ENCODE results near the gene GNB1L.

The GNB1L gene

DNA sequence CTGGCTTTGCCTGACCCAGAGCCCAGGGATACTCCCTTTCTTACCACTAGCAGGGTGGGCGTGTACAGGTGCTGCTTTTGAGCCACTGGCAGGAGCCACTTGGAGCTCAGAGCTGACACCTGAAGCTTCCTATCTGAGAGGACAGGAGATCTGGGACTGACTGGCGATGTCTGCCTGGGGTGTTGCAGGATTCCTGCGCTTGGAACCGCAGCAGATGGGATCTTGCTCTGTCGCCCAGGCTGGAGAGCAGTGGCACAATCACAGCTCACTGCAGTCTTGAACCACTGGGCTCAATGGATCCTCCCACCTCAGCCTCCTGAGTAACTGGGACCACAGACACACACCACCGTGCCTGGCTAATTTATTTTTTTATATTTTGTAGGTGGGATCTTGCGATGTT lies 113.6 kb downstream of the GNB1L start:
- Mint-ChIP-seq H3K27me3 (no peaks in the 10 kb centered on the region), H3K4me3 (no peak overlapping the region), H3K36me3 (ENCODE audit: insufficient read depth) (no peaks in the 10 kb centered on the region), H3K27ac (ENCODE audit: low read depth) (no peak overlapping the region), H3K9me3 (no peaks in the 10 kb centered on the region), H3K4me1 (no peaks in the 10 kb centered on the region)
- ATAC-seq (replicated peaks; ENCODE audit: extremely low read depth, poor library complexity, severe bottlenecking) (no peak), DNase-seq (ENCODE audit: low spot score in 2 of 2) (no peak)

DNA sequence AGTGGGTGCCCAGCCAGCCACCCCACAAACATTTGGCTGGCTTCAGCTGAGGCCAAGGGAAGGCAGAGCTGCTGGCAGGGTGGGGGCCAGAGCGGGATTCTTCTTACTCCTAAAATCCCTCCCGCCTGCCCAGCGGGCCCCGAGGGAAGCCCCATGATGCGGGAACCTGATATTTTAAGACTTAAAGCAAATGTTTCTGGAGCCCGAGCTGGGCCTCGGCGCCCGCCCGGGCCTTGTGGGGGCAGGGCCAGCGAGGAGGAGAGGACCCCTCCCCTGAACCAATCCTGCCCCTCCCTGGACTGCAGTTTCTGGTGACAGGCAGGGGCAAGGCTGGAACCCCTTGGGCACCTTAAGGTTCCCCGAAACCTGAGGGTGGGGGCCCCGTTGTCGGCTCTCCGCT lies 114.1 kb downstream of the GNB1L start:
- H3K27ac Mint-ChIP-seq (ENCODE audit: low read depth): no peak overlapping the region
- no peak for DNase-seq (ENCODE audit: low spot score in 2 of 2)

GRCh38 chr22:19739911-19740449 lies 114.7 kb downstream of the GNB1L start:
- Mint-ChIP-seq H3K27me3 (no peaks in the 10 kb centered on the region), H3K4me3 (no peak overlapping the region), H3K36me3 (ENCODE audit: insufficient read depth) (no peaks in the 10 kb centered on the region), H3K27ac (ENCODE audit: low read depth) (no peak overlapping the region), H3K9me3 (no peaks in the 10 kb centered on the region), H3K4me1 (no peaks in the 10 kb centered on the region)
- no peak for ATAC-seq (replicated peaks; ENCODE audit: extremely low read depth, poor library complexity, severe bottlenecking)
- DNase-seq (ENCODE audit: low spot score in 2 of 2): no peak

More for the DNA sequence above, 114.1 kb downstream of the GNB1L start:
- H3K4me3 Mint-ChIP-seq: no peak overlapping the region
- no peak for ATAC-seq (replicated peaks; ENCODE audit: extremely low read depth, poor library complexity, severe bottlenecking)
- no peaks in the 10 kb centered on the region for H3K27me3 Mint-ChIP-seq
- no peaks in the 10 kb centered on the region for H3K9me3 Mint-ChIP-seq
- no peaks in the 10 kb centered on the region for H3K4me1 Mint-ChIP-seq
- no peaks in the 10 kb centered on the region for H3K36me3 Mint-ChIP-seq (ENCODE audit: insufficient read depth)

GRCh38 chr22:19739448-19739895 lies 115.2 kb downstream of the GNB1L start:
- Mint-ChIP-seq H3K4me1 (no peaks in the 10 kb centered on the region), H3K4me3 (no peak overlapping the region), H3K36me3 (ENCODE audit: insufficient read depth) (no peaks in the 10 kb centered on the region), H3K9me3 (no peaks in the 10 kb centered on the region), H3K27ac (ENCODE audit: low read depth) (no peak overlapping the region), H3K27me3 (no peaks in the 10 kb centered on the region)
- DNase-seq (ENCODE audit: low spot score in 2 of 2): no peak
- no peak for ATAC-seq (replicated peaks; ENCODE audit: extremely low read depth, poor library complexity, severe bottlenecking)

DNA sequence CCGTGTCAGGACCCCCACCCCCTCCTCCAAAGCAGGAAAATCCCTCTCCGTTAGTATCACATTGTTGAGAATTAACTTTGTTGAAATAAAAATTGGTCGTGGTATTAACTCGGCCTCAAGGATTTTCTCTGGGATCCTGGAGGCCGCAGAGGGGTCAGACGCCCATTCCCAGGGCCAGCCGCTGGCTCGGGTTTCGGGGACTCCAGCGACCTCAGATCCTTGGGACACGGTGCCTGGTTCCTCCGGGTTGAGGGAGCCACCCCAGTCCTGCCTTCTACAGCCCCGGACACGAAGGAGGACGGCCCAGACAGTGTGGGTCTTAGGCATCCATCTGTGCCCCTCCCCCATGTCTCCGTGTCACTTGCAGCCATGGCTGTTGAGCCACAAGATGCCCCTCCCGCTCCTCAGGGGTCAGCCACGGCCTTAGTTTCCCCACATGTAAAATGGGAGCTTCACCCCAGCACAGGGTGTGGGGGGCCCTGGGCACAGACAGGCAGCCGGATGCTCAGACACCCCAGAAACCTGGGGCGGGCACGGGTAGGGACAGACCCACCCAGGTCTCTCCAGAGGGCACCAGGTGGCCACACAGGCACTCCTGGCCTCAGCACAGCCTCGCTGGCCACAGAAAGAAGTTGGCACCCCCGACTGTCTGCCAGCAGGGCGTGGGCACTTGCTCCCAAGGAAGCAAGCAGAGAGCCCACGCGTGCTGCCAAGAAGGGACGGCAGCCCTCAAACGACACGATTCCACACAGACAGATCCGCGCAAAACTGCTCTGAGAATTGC lies 115.8 kb downstream of the GNB1L start:
- Mint-ChIP-seq H3K36me3 (ENCODE audit: insufficient read depth) (peaks cover 1% of the 10 kb centered on the region), H3K27me3 (no peaks in the 10 kb centered on the region), H3K27ac (ENCODE audit: low read depth) (no peak overlapping the region), H3K9me3 (no peaks in the 10 kb centered on the region), H3K4me3 (no peak overlapping the region), H3K4me1 (no peaks in the 10 kb centered on the region)
- ATAC-seq (replicated peaks; ENCODE audit: extremely low read depth, poor library complexity, severe bottlenecking): no peak
- DNase-seq (ENCODE audit: low spot score in 2 of 2): no peak

GRCh38 chr22:19737846-19738663 lies 116.6 kb downstream of the GNB1L start:
- Mint-ChIP-seq H3K4me3 (no peak overlapping the region), H3K36me3 (ENCODE audit: insufficient read depth) (peaks cover 3% of the 10 kb centered on the region), H3K9me3 (no peaks in the 10 kb centered on the region), H3K27me3 (no peaks in the 10 kb centered on the region), H3K4me1 (no peaks in the 10 kb centered on the region), H3K27ac (ENCODE audit: low read depth) (no peak overlapping the region)
- ATAC-seq (replicated peaks; ENCODE audit: extremely low read depth, poor library complexity, severe bottlenecking): no peak
- DNase-seq (ENCODE audit: low spot score in 2 of 2): no peak

DNA sequence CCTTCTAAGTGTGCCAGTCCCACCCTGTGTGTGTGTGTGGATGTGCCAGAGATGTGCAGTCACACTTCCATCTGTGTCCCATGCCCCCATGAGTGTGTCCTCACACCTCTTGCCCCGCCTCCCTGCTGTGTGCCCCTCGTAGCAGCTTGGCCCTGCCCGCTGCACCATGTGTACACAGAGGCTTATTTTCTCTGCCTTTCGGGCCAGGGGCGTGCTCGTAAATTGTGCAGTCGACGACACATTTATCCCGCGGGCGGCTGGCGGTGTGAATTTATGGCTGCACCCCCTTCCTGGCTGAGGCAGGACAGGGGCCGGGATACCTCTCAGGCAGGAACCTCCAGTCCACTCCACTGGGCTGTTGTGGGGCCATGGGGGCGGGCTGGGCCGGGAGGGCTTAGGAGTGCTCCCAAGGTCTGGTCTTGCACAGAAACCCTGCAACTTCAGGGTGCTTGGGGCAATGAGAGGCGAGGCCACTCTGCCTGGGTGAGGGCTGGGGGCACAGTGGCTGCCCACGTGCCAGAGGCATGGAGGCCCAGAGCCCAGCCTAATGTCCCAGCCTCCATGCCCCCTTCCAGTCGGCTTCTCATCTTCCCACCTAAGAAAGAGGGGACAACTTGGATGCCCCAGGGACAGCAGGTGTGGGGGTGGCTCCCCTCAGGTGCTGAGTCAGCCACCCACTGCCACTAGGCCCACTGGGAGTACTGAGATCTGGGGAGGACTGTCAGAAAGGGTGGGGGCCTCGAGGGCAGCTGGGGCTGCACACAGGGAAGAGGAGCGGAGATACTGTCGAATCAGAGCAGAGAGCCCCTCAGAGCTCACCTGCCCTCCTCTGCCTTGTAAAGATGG lies 118.8 kb downstream of the GNB1L start:
- Mint-ChIP-seq H3K36me3 (ENCODE audit: insufficient read depth) (peaks cover 5% of the 10 kb centered on the region), H3K9me3 (no peaks in the 10 kb centered on the region), H3K27ac (ENCODE audit: low read depth) (no peak overlapping the region)

DNA sequence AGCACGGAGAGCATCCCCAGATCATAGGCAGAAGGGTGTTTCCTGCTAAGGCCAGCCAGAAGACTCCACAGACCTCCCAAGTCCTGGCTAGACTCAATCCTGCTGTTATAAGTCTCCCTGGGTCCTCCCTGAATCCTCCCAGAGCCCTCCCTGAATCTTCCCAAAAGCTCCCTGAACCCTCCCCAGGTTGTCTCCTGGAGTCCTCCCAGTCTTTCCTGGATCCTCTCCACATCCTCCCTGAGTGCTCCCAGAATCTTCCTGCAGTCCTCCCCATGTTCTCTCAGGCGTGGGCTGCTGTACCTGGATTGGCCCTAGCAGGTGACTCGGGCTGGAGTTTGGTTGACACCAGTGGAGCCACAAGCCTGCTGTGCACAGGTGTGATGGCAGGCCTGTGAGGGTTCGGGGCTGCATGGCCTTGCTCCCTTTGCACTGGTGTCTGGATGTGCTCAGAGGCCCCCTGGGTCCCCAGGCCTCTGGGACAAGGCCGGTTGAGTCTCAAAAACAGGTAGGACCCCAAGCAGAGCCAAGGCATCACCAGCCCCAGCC lies 119.8 kb downstream of the GNB1L start:
- no peaks in the 10 kb centered on the region for H3K27me3 Mint-ChIP-seq
- no peak for ATAC-seq (replicated peaks; ENCODE audit: extremely low read depth, poor library complexity, severe bottlenecking)
- H3K4me3 Mint-ChIP-seq: no peak overlapping the region
- no peak for DNase-seq (ENCODE audit: low spot score in 2 of 2)
- no peaks in the 10 kb centered on the region for H3K9me3 Mint-ChIP-seq
- peaks cover 6% of the 10 kb centered on the region for H3K4me1 Mint-ChIP-seq
- peaks cover 6% of the 10 kb centered on the region for H3K36me3 Mint-ChIP-seq (ENCODE audit: insufficient read depth)
- H3K27ac Mint-ChIP-seq (ENCODE audit: low read depth): no peak overlapping the region

More for the DNA sequence above, 118.8 kb downstream of the GNB1L start:
- peaks cover under 1% of the 10 kb centered on the region for H3K4me1 Mint-ChIP-seq
- DNase-seq (ENCODE audit: low spot score in 2 of 2): no peak
- no peak for ATAC-seq (replicated peaks; ENCODE audit: extremely low read depth, poor library complexity, severe bottlenecking)
- H3K4me3 Mint-ChIP-seq: no peak overlapping the region
- no peaks in the 10 kb centered on the region for H3K27me3 Mint-ChIP-seq

DNA sequence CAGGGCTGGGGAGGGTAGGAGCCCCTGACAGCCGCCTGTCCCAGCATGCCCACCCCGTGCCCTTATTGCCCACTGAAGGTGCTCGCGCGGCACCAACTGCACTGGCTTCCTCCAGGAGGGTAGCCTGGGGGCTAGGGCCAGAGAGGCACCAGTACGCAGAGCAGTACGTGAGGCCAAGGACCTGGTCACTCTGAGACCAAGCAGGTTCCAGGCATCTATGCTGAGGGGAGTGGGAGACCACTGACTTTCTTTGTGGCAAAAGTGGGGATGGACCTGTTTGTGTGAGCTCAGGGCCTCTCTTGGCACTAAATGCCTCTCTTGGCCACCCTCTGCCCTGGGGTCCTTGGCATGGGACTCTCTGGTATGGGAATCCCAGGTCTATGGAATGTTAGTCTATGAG lies 120.5 kb downstream of the GNB1L start:
- ATAC-seq (replicated peaks; ENCODE audit: extremely low read depth, poor library complexity, severe bottlenecking) (no peak), DNase-seq (ENCODE audit: low spot score in 2 of 2) (no peak)
- H3K27me3 Mint-ChIP-seq: no peaks in the 10 kb centered on the region
- peaks cover 6% of the 10 kb centered on the region for H3K4me1 Mint-ChIP-seq
- no peak overlapping the region for H3K27ac Mint-ChIP-seq (ENCODE audit: low read depth)
- H3K36me3 Mint-ChIP-seq (ENCODE audit: insufficient read depth): peaks cover 6% of the 10 kb centered on the region
- no peaks in the 10 kb centered on the region for H3K9me3 Mint-ChIP-seq
- no peak overlapping the region for H3K4me3 Mint-ChIP-seq

DNA sequence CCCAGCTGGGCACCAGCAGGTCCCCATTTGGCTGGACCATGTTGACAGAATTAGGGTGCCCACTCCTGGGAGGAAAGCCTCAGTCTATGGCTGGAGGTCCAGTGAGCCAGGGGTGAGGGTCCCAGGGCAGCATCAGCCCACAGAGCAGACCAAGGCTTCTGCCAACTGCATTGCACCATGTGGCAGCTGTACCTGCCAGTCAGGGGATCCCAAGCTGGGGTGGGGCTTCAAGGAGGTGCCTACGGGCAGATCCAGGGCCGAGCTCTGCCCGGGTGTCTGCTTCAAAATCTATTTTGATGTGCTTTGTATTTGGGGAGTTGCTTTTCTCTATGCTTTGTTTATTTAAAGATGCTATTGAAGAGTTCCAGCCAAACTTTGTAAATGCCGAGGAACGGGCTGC lies 120.9 kb downstream of the GNB1L start:
- DNase-seq (ENCODE audit: low spot score in 2 of 2) (no peak), ATAC-seq (replicated peaks; ENCODE audit: extremely low read depth, poor library complexity, severe bottlenecking) (no peak)
- H3K4me1 Mint-ChIP-seq: peaks cover 6% of the 10 kb centered on the region
- no peaks in the 10 kb centered on the region for H3K27me3 Mint-ChIP-seq
- H3K27ac Mint-ChIP-seq (ENCODE audit: low read depth): no peak overlapping the region
- H3K4me3 Mint-ChIP-seq: no peak overlapping the region
- peaks cover 6% of the 10 kb centered on the region for H3K36me3 Mint-ChIP-seq (ENCODE audit: insufficient read depth)
- no peaks in the 10 kb centered on the region for H3K9me3 Mint-ChIP-seq

Data from central memory CD8-positive, alpha-beta T cell (primary cell).